Astrocyte (in vitro differentiated cells and primary cell): ENCODE measurements around the gene ARHGEF17.

Experiments
- CTCF ChIP-seq: IDR thresholded peaks from 2 replicates; pipeline ENCODE4 v1.5.1; 2011; ENCODE audit warnings: low read depth, mild to moderate bottlenecking, inconsistent platforms, low read length, moderate library complexity; ENCODE audit not compliant: insufficient read depth
- EZH2 ChIP-seq: IDR thresholded peaks from 2 replicates; pipeline ENCODE4 v1.6.1; 2012; ENCODE audit warnings: mild to moderate bottlenecking, low read length, inconsistent platforms; ENCODE audit not compliant: insufficient read depth

- TF ChIP-seq CTCF (no peak), EZH2 (no peak)
Measured at GRCh38 chr11:73406131-73406530, 98.1 kb downstream of the ARHGEF17 start.
